ENCODE results near the gene IMMP2L. TPM values are rescaled to one million over a fixed set of nuclear protein-coding genes. Genes with fewer than 3 reads are reported as not detected.

IMMP2L gene
- polyA plus RNA-seq, 1 donor (not counting 4 experiments of a cell fraction or from before 2014, with no cell fraction given), result 14.1 TPM

GRCh38 chr7:111409714-111410422 lies 152.4 kb downstream of the IMMP2L start:
- Histone ChIP-seq H4K20me1 (ENCODE audit: control insufficient read depth, extremely low read depth, insufficient read depth, low read length) (no peaks in the 10 kb centered on the region), H3K27me3 (ENCODE audit: control insufficient read depth, extremely low read depth, insufficient read depth, low read length) (no peaks in the 10 kb centered on the region), H3K9me1 (ENCODE audit: control insufficient read depth, extremely low read depth, insufficient read depth, low read length) (no peaks in the 10 kb centered on the region), H3K36me3 (ENCODE audit: control insufficient read depth in 2 of 2, extremely low read depth in 1 of 2, insufficient read depth in 2 of 2, low read length in 2 of 2) (no peaks in the 10 kb centered on the region), H3K27ac (ENCODE audit: control insufficient read depth, insufficient read depth, low read length) (no peak overlapping the region), H3K9me3 (ENCODE audit: control insufficient read depth, low read depth, low read length) (no peaks in the 10 kb centered on the region), H3K4me3 (ENCODE audit: control insufficient read depth in 2 of 3, extremely low read depth in 1 of 3, insufficient read depth in 2 of 3, low read depth in 1 of 3, low read length in 3 of 3) (no peak overlapping the region), H3K9ac (ENCODE audit: control insufficient read depth, extremely low read depth, insufficient read depth, low read length) (no peak overlapping the region), H3K4me2 (ENCODE audit: control insufficient read depth, extremely low read depth, insufficient read depth, low read depth, low read length) (no peak overlapping the region), H2AFZ (ENCODE audit: control insufficient read depth, low read length) (no peak overlapping the region), H3K79me2 (ENCODE audit: control insufficient read depth, insufficient read depth, low read length) (no peaks in the 10 kb centered on the region), H3K4me1 (ENCODE audit: control insufficient read depth, extremely low read depth, insufficient read depth, low read length) (no peaks in the 10 kb centered on the region)
- DNase-seq (ENCODE audit: low read depth, low spot score), result no peak
- TF ChIP-seq CTCF (optimal IDR thresholded peaks at IDR 0.05 in 1 of 3, IDR thresholded peaks at IDR 0.05 in 1 of 3, conservative IDR thresholded peaks at IDR 0.05 in 1 of 3; ENCODE audit: extremely low read depth in 1 of 3, insufficient read depth in 2 of 3, low read length in 3 of 3) (no peak), EZH2 (IDR thresholded peaks at IDR 0.05; ENCODE audit: low read length) (no peak)
- dilution Hi-C loops (cut with MboI; ENCODE audit: extremely low pct_ligation_motif_present, low sequenced_read_pairs), result no loop called here
- no peak for FAIRE-seq

- Histone ChIP-seq H3K9me3 (ENCODE audit: control insufficient read depth, low read depth, low read length) (no peaks in the 10 kb centered on the region), H3K27ac (ENCODE audit: control insufficient read depth, insufficient read depth, low read length) (no peak overlapping the region), H3K4me3 (ENCODE audit: control insufficient read depth in 2 of 3, extremely low read depth in 1 of 3, insufficient read depth in 2 of 3, low read depth in 1 of 3, low read length in 3 of 3) (no peak overlapping the region), H3K36me3 (ENCODE audit: control insufficient read depth in 2 of 2, extremely low read depth in 1 of 2, insufficient read depth in 2 of 2, low read length in 2 of 2) (no peaks in the 10 kb centered on the region), H3K79me2 (ENCODE audit: control insufficient read depth, insufficient read depth, low read length) (no peaks in the 10 kb centered on the region), H3K9ac (ENCODE audit: control insufficient read depth, extremely low read depth, insufficient read depth, low read length) (no peak overlapping the region), H4K20me1 (ENCODE audit: control insufficient read depth, extremely low read depth, insufficient read depth, low read length) (no peaks in the 10 kb centered on the region), H2AFZ (ENCODE audit: control insufficient read depth, low read length) (no peak overlapping the region), H3K27me3 (ENCODE audit: control insufficient read depth, extremely low read depth, insufficient read depth, low read length) (no peaks in the 10 kb centered on the region), H3K4me1 (ENCODE audit: control insufficient read depth, extremely low read depth, insufficient read depth, low read length) (no peaks in the 10 kb centered on the region), H3K4me2 (ENCODE audit: control insufficient read depth, extremely low read depth, insufficient read depth, low read depth, low read length) (no peak overlapping the region), H3K9me1 (ENCODE audit: control insufficient read depth, extremely low read depth, insufficient read depth, low read length) (no peaks in the 10 kb centered on the region)
- FAIRE-seq (no peak), DNase-seq (ENCODE audit: low read depth, low spot score) (no peak)
- dilution Hi-C loops (cut with MboI; ENCODE audit: extremely low pct_ligation_motif_present, low sequenced_read_pairs), result no loop called here
- TF ChIP-seq CTCF (optimal IDR thresholded peaks at IDR 0.05 in 1 of 3, IDR thresholded peaks at IDR 0.05 in 1 of 3, conservative IDR thresholded peaks at IDR 0.05 in 1 of 3; ENCODE audit: extremely low read depth in 1 of 3, insufficient read depth in 2 of 3, low read length in 3 of 3) (no peak), EZH2 (IDR thresholded peaks at IDR 0.05; ENCODE audit: low read length) (no peak)
Observed at GRCh38 chr7:111408724-111409123, 153.6 kb downstream of the IMMP2L start.

All from keratinocyte (primary cell).